ENCODE measurements around the gene TBC1D4. TPM values are rescaled to one million over a fixed set of nuclear protein-coding genes. Genes with fewer than 3 reads are reported as not detected.

Gene TBC1D4
- polyA plus RNA-seq, 1 experiment: 8.0 TPM

GRCh38 chr13:75414036-75414827 is 67.7 kb downstream of the TBC1D4 start:
- H3K9me3 ChIP-seq (ENCODE audit: control insufficient read depth, insufficient read depth, low read length): no peaks in the 10 kb centered on the region
- POLR2A ChIA-PET: no interaction called here
- CTCF ChIA-PET: interaction anchor here (1.8 kb wide), 1 partner anchor 68 kb away, joined by 7 read pairs; the partner anchor contains the start of gene TBC1D4

GRCh38 chr13:75411924-75412537 is 69.9 kb downstream of the TBC1D4 start:
- Histone ChIP-seq H3K4me3 (ENCODE audit: low read depth, low read length) (no peak overlapping the region), H3K9me3 (ENCODE audit: control insufficient read depth, insufficient read depth, low read length) (no peaks in the 10 kb centered on the region), H3K27ac (ENCODE audit: low read depth, low read length) (no peak overlapping the region), H3K27me3 (ENCODE audit: control insufficient read depth, insufficient read depth, low read length) (no peaks in the 10 kb centered on the region)
- TF ChIP-seq CTCF (IDR thresholded peaks at IDR 0.05; ENCODE audit: low read depth, low read length): no peak
- no peak for DNase-seq (ENCODE audit: low read depth, low spot score)
- POLR2A ChIA-PET: no interaction called here
- CTCF ChIA-PET: no interaction called here

More at GRCh38 chr13:75414036-75414827, 67.7 kb downstream of the TBC1D4 start:
- Histone ChIP-seq H3K4me3 (ENCODE audit: low read depth, low read length) (no peak overlapping the region), H3K27ac (ENCODE audit: low read depth, low read length) (no peak overlapping the region), H3K27me3 (ENCODE audit: control insufficient read depth, insufficient read depth, low read length) (no peaks in the 10 kb centered on the region)
- no peak for TF ChIP-seq CTCF (IDR thresholded peaks at IDR 0.05; ENCODE audit: low read depth, low read length)
- no peak for DNase-seq (ENCODE audit: low read depth, low spot score)

- DNase-seq (ENCODE audit: low read depth, low spot score): no peak
- H3K9me3 ChIP-seq (ENCODE audit: control insufficient read depth, insufficient read depth, low read length): no peaks in the 10 kb centered on the region
- POLR2A ChIA-PET: no interaction called here
- H3K4me3 ChIP-seq (ENCODE audit: low read depth, low read length): no peak overlapping the region
- H3K27me3 ChIP-seq (ENCODE audit: control insufficient read depth, insufficient read depth, low read length): no peaks in the 10 kb centered on the region
- H3K27ac ChIP-seq (ENCODE audit: low read depth, low read length): no peak overlapping the region
- TF ChIP-seq CTCF (IDR thresholded peaks at IDR 0.05; ENCODE audit: low read depth, low read length): no peak
- CTCF ChIA-PET: interaction anchor here (0.7 kb wide), 1 partner anchor 23 kb away, joined by 4 read pairs; no protein-coding TSS in a partner anchor
Observed at GRCh38 chr13:75410207-75410606, 71.8 kb downstream of the TBC1D4 start.

- no peaks in the 10 kb centered on the region for H3K9me3 ChIP-seq (ENCODE audit: control insufficient read depth, insufficient read depth, low read length)
- CTCF ChIA-PET: no interaction called here
- TF ChIP-seq CTCF (IDR thresholded peaks at IDR 0.05; ENCODE audit: low read depth, low read length): no peak
- H3K27me3 ChIP-seq (ENCODE audit: control insufficient read depth, insufficient read depth, low read length): no peaks in the 10 kb centered on the region
- POLR2A ChIA-PET: no interaction called here
- no peak overlapping the region for H3K4me3 ChIP-seq (ENCODE audit: low read depth, low read length)
- H3K27ac ChIP-seq (ENCODE audit: low read depth, low read length): no peak overlapping the region
- DNase-seq (ENCODE audit: low read depth, low spot score): no peak
Observed at GRCh38 chr13:75407998-75408397, 74.0 kb downstream of the TBC1D4 start.

- ChIA-PET CTCF (no interaction called here), POLR2A (no interaction called here)
- no peak for DNase-seq (ENCODE audit: low read depth, low spot score)
- TF ChIP-seq CTCF (IDR thresholded peaks at IDR 0.05; ENCODE audit: low read depth, low read length): no peak
- Histone ChIP-seq H3K4me3 (ENCODE audit: low read depth, low read length) (no peak overlapping the region), H3K27me3 (ENCODE audit: control insufficient read depth, insufficient read depth, low read length) (no peaks in the 10 kb centered on the region), H3K27ac (ENCODE audit: low read depth, low read length) (no peak overlapping the region), H3K9me3 (ENCODE audit: control insufficient read depth, insufficient read depth, low read length) (no peaks in the 10 kb centered on the region)
Observed at GRCh38 chr13:75407473-75407872, 74.5 kb downstream of the TBC1D4 start.
